GM12872 (cell line): Measurements from ENCODE around the gene SKIC8.

Experiments used
- TF ChIP-seq, protein P1 (sequence below): IDR thresholded peaks from 3 replicates; pipeline ENCODE4 v1.5.1; 2011; ENCODE audit warnings: low read depth, mild to moderate bottlenecking, low read length, moderate library complexity; ENCODE audit not compliant: insufficient read depth

Gene SKIC8

DNA sequence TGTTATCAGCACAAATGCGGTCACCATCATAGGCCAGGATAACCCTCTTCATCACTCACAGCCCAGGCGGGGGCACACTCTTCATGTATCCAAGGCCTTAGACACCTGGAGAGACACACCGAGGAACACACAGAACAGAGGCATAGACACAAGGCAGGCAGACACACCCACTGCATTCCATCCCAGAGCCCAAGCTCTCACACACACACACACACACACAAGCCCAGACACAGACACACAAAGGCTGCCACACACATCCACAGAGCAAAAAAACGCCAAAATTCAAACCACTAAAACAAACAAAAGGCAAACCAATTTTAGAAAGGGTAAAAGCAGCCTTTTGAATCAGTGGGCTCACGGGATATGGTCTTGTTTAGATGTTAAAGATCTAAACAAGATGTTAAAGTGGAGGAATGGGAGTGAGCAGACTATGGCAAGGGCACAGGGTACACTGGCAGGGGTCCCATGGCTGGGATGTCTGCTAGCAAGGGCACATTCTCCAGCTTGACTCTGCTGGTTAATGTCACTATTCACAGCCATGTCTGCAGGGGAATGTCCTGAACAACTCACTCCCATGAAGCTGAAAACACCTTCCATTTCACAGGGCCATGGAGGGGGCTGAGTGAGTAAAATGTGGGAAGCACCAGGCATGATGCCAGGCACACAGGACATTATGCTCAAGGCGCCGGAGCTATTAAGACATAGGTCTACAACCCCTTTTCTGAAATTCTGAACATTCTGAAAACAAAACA is 25.9 kb upstream of the SKIC8 start:
- TF ChIP-seq, protein P1, sequence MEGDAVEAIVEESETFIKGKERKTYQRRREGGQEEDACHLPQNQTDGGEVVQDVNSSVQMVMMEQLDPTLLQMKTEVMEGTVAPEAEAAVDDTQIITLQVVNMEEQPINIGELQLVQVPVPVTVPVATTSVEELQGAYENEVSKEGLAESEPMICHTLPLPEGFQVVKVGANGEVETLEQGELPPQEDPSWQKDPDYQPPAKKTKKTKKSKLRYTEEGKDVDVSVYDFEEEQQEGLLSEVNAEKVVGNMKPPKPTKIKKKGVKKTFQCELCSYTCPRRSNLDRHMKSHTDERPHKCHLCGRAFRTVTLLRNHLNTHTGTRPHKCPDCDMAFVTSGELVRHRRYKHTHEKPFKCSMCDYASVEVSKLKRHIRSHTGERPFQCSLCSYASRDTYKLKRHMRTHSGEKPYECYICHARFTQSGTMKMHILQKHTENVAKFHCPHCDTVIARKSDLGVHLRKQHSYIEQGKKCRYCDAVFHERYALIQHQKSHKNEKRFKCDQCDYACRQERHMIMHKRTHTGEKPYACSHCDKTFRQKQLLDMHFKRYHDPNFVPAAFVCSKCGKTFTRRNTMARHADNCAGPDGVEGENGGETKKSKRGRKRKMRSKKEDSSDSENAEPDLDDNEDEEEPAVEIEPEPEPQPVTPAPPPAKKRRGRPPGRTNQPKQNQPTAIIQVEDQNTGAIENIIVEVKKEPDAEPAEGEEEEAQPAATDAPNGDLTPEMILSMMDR: no peak

DNA sequence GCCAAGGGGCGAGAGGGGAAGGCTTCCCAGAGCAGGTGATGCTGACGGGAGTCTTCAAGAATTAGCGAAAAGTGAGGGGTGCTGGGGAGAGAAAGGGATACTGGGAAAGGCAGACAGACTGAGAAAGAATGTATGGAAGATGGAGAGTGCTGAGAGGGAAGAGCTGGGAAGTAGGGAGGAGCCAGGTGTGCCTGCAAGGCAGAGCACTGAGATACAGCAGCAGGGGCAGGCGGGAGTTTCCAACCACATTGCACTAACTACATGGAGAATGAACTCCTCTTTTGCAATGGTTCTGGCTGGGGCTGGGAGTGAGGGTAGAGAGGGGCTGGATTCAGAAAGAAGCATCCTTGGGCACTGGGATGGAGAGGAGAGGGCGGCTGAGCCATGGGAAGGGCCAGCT is 24.7 kb upstream of the SKIC8 start:
- TF ChIP-seq, protein P1: no peak

DNA sequence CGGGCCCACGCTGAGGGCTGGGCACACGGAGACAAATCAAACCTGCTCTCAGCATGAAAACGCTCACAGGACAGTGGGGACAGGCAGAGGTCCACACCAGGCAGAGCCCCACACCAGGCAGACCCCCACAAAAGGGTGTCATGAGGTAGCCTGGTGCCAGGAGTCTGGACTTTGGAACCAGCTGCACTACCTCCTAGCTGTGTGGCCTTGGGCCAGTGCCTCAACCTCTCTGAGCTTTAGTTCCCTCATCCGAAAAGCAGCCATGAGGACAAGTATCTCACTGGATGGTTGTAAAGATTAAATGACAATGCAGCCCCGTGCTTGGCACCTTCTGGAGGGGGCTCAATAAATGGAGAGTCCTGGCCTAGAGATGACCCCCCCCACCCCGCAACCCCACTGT is 24.3 kb upstream of the SKIC8 start:
- TF ChIP-seq, protein P1: no peak

DNA sequence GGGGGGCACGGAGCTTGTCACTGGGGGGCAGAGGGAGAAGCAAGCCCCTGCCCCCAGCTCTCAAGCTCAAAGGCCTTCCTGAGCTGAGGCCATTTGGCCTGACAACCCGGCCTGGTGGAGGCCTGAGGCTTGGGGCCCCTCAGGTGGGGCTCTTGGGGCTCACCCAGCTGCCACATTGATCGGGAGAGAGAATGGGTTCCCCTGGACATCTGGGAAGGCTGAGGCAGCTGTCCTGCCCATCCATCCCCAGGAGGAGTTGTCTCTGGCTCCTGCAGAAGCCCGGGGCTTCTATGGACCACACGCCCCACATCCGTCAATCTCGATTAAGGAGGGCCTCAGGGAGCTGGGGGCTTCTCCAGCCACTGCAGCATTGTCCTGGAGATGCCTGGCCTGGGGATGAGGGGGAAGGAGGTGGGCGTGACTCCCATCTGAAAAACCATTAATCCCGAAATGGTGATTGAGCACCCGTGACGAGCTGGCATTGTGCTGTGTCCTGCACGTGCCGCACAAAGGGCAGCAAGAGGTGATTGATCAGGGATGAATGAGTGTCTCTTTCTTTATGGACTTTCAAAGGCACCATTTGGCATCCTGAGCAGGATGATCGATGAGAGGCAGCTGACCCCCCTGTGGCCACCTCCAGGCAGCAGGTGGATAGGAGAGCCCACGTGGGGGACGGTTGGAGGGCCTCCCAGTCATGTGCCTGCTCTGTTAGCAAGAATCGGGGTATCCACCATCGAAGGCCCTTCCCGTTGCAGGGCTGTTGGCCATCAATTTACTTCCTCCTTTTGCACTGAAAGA is 23.5 kb upstream of the SKIC8 start:
- TF ChIP-seq, protein P1: no peak

DNA sequence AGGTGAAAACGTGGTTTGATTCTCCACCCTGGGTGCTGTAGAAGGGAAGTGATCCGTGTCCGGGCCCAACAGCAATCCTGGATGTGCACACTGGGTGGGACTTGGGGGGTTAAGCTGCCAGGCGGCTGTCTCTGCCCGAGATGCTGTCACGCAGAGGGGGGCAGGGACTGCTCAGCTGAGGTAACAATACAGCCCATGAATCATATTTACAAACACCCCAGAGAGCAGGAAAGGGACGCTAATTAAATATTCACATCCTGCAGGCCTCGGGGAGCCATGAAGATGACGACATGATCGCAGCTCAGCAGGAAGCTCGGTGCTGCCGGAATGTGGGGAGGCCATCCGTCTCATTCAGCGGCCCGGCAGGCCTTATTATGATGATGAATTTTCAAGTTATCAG is 22.8 kb upstream of the SKIC8 start:
- TF ChIP-seq, protein P1: no peak

DNA sequence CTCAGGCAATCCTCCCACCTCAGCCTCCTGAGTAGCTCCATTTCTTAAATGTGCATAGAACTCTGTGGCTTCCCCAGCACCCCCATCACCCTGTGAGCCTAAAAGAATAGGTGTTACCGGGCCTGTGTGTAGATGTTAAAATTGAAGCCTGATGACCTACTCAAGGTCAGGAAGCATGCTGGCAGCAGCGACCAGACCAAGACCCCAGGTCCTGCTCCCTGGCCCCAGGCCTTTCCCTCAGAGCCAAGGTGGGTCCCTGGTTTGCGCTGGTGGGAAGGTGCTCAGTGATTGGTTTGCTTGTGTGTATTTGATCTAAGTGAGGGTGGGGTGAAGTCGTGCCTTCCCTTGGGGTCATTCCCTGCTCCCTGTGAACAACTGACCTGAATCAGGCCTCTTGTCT is 22.4 kb upstream of the SKIC8 start:
- TF ChIP-seq, protein P1: no peak

DNA sequence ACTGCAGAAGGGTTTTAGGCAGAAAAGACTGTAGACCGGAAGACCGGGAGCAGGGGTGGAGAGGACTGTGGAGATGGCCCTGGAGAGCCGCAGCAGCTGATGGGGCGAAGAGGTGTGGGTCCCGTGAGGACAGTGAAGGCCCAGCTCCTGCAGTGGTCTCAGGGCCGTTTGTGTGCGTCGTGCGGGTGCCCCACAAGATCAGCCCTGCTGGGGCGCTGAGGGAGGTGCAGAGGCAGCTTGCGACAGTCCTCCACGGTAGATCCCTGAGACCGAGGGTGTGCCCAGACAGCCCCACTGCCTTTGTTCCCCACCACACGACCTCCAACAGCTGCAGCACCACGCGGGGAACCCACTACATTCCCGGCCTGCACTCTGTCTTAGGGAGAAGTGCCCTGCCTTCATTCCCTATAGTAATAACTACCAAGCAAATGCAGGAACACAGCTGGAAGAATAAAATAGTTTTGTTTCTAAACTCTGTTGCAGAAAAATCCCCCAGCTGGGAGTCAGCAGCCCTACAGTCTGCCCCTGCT is 21.7 kb upstream of the SKIC8 start:
- TF ChIP-seq, protein P1: no peak
